Neuron (in vitro differentiated cells): Measurements from ENCODE around the gene USP26.
A peak's percentile ranks its signal among the peaks of the same experiment; 100 is the strongest.
"Not testable (repeated sequence)": the region's sequence is repeated elsewhere in the genome, so short reads cannot be mapped to it uniquely, and the experiment has no call there.

Experiments used
- H2AFZ ChIP-seq: one replicate; pipeline ENCODE4 v1.6.1; 2013; ENCODE audit warnings: low read depth, mild to moderate bottlenecking, inconsistent platforms, low read length, moderate library complexity
- H3K27me3 ChIP-seq: one replicate; pipeline ENCODE4 v1.6.1; 2013; ENCODE audit warnings: low read length; ENCODE audit not compliant: insufficient read depth
- H3K36me3 ChIP-seq: one replicate; pipeline ENCODE4 v1.6.1; 2013; ENCODE audit warnings: low read length; ENCODE audit not compliant: insufficient read depth
- H3K4me1 ChIP-seq: one replicate; pipeline ENCODE4 v1.6.1; 2013; ENCODE audit warnings: low read length; ENCODE audit not compliant: insufficient read depth
- H3K4me3 ChIP-seq: 2 replicates; pipeline ENCODE4 v1.5.1; 2013; ENCODE audit warnings: mild to moderate bottlenecking, low read length, moderate library complexity
- H3K9me3 ChIP-seq: one replicate; pipeline ENCODE4 v1.6.1; 2013; ENCODE audit warnings: low read length

Gene USP26

DNA sequence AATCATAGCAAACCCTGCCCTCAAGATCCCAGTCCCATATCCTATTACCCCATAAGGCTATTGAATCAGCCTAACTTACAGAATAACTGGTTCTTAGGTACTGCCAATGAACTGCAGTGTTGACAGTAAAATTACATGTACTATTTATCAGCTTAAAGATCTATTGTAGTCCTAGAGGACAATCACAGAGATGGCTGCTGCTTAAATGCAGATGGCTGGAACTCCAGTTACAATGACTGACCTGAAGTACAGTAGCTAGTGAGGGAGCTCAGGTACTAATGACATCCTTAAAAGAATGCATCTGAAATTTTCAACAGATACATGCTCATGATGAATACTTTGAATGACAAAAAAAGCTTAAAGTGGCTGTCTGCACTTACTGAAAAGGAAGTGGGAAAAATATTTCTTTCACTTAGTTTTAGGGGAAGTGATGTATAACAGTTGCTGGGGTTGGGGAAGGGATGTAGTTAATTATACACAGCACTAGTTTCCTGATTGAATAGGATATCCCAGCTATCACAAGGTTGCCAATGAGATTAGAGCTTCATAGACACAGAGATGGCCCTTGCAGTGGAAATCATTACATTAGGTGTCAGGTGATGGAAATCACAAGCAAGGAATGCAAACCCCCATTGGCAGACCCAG lies 42.0 kb downstream of the USP26 start:
- H3K4me3 ChIP-seq = no peak overlapping the region
- peaks cover 22% of the 10 kb centered on the region for H3K4me1 ChIP-seq
- H3K27me3 ChIP-seq = no peaks in the 10 kb centered on the region
- no peaks in the 10 kb centered on the region for H3K36me3 ChIP-seq
- H2AFZ ChIP-seq = no peak overlapping the region
- H3K9me3 ChIP-seq = no peaks in the 10 kb centered on the region

DNA sequence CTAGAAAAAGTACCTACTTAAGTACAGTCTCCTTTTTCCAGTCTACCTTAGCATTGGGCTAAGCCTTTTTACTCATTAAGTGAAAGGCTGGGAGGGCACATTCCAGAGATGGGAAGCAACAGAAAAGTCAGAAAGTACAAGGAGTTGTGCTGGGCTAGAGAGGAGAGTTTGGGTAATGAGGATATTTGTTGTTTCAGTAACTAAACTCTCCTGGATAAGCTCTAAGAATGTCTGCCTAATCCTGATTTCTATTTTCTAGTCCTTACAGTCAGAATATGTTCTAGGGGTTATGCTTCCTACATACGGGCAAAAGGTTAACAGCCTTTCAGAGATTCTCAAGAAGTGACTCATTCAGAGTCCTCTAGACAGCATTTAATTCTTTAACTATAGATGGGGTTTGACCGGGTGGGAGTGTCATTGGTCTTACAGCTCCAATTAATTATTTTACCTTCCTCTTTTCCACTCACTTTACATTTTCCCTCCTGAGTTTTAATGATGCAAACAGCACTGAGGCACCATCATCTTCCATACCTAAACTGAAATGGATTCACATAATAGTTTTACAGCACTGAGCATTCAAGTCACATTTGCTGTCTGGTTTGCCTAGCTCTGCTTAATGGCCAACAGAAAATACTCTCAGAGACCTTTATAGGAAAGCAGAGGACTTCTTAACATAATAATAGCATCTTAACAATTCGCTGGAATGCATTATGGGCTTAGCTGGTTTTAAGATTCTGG lies 42.9 kb downstream of the USP26 start:
- H3K27me3 ChIP-seq = no peaks in the 10 kb centered on the region
- no peak overlapping the region for H2AFZ ChIP-seq
- H3K9me3 ChIP-seq = no peaks in the 10 kb centered on the region
- H3K36me3 ChIP-seq = no peaks in the 10 kb centered on the region
- H3K4me3 ChIP-seq = no peak overlapping the region
- peaks cover 22% of the 10 kb centered on the region for H3K4me1 ChIP-seq

DNA sequence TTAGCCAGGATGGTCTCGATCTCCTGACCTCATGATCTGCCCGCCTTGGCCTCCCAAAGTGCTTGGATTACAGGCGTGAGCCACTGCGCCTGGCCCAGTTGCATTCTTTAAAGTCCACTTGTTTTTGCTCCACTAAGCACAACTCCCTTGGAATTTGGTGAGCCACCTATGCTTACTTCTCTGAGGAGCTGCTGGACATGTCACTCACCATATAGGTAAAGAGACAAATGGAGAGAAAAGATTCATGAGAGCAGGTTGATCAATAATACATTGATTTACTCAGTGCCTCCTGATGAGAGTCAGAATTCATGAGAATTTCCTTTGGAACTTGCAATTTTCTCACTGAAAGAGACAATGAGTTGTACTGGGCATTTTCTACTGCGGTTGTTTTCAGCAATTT lies 48.2 kb downstream of the USP26 start:
- Histone ChIP-seq H3K36me3 (no peaks in the 10 kb centered on the region), H3K4me3 (no peak overlapping the region), H3K4me1 (peaks cover 6% of the 10 kb centered on the region), H2AFZ (no peak overlapping the region), H3K27me3 (no peaks in the 10 kb centered on the region), H3K9me3 (no peaks in the 10 kb centered on the region)

DNA sequence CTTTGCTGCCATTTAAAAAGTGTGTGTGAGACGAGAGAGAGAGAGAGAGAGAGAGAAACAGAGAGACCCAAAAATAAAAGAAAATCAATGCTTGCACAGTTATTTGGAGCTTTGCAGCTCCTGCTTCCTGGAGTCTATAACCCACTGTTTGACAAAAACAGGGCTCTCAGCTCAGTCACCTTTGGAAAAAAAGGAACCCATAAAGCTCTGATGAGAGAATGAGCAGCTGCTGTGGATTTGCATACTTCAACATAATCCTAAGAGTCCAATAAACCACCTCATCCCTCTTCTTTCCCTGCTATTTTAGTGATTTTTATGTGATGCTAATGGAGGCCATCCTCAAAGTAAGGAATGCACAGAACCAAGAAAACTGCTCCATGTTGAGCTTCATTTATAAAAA lies 50.3 kb downstream of the USP26 start:
- Histone ChIP-seq H2AFZ (no peak overlapping the region), H3K4me1 (no peaks in the 10 kb centered on the region), H3K36me3 (no peaks in the 10 kb centered on the region), H3K4me3 (no peak overlapping the region), H3K27me3 (no peaks in the 10 kb centered on the region), H3K9me3 (no peaks in the 10 kb centered on the region)

DNA sequence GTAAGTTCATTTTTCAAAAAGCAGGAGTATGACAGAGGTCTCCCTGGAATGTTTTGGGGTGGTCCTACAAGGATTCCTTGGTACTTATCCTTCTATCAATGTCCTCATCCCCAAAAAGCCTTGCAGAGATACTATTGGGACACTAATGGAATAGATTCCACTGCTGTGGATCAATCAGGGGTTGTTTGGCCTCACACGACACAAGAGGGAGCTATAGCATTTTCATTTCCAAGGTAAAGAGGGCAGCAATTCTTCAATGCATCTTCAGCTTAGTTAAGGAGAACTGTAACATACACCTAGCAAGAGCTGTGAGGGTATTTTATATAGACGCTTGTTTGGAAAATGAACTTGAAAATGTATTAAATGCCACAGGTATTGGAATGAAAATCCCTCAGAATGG lies 50.9 kb downstream of the USP26 start:
- no peak overlapping the region for H2AFZ ChIP-seq
- no peaks in the 10 kb centered on the region for H3K4me1 ChIP-seq

DNA sequence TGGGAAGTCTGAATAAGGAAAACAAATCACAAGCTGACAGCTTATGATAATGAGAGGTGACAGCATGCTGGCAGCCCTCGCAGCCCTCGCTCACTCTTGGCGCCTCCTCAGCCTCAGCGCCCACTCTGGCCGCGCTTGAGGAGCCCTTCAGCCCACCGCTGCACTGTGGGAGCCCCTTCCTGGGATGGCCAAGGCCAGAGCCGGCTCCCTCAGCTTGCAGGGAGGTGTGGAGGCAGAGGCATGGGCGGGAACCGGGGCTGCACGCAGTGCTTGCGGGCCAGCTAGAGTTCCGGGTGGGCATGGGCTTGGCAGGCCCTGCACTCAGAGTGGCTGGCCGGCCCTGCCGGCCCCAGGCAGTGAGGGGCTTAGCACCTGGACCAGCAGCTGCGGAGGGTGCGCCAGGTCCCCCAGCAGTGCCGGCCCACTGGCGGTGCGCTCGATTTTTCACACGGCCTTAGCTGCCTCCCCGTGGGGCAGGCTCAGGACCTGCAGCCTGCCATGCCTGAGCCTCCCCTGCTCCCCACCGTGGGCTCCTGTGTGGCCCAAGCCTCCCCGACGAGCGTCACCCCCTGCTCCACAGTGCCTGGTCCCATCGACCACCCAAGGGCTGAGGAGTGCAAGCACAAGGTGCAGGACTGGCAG lies 52.6 kb downstream of the USP26 start:
- H3K4me3 ChIP-seq, H2AFZ ChIP-seq, H3K4me1 ChIP-seq: not testable (repeated sequence)

More for the DNA sequence above, 50.9 kb downstream of the USP26 start:
- H3K9me3 ChIP-seq = no peaks in the 10 kb centered on the region
- no peak overlapping the region for H3K4me3 ChIP-seq
- H3K27me3 ChIP-seq = no peaks in the 10 kb centered on the region
- H3K36me3 ChIP-seq = no peaks in the 10 kb centered on the region

DNA sequence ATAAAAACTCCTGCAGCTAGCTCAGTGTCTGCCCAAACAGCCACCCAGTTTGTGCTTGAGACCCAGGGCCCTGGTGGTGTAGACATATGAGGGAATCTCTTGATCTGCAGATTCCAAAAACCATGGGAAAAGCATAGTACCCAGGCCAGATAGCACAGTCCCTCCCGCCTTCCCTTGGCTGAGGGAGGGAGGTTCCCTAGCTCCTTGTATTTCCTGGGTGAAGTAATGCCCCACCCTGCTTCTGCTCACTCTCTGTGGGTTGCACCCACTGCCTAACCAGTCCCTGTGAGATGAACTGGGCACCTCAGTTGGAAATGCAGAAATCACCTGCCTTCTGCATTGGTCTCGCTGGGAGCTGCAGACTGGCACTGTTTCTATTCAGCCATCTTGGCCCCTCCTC lies 54.6 kb downstream of the USP26 start:
- Histone ChIP-seq H3K4me1 (no peaks in the 10 kb centered on the region), H3K4me3 (no peak overlapping the region), H3K36me3 (no peaks in the 10 kb centered on the region), H2AFZ (no peak overlapping the region), H3K9me3 (no peaks in the 10 kb centered on the region), H3K27me3 (no peaks in the 10 kb centered on the region)

More for the DNA sequence above, 52.6 kb downstream of the USP26 start:
- not testable (repeated sequence) for H3K27me3 ChIP-seq, H3K36me3 ChIP-seq, H3K9me3 ChIP-seq

DNA sequence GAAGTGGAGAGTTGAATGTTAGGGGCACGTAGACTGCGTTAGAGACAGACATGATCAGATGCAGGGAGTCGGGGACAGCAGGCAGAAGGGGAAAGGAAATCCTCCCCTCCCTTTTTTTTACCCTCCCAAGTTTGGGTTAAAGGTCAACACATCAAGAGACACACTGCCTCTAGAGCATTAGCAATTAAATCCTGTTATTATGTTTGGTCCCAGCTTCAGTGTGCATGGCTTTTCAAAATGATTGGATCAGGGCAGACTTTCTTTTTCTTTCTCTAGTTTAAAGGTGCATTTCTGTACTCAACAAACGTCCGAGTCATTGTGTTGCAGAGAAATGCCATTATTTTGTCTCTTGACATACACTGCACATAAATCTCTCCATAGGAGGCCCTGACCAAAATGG lies 63.9 kb downstream of the USP26 start:
- Histone ChIP-seq H3K4me3 (peak overlapping the region; percentile 1), H3K27me3 (no peaks in the 10 kb centered on the region), H2AFZ (no peak overlapping the region), H3K36me3 (no peaks in the 10 kb centered on the region), H3K4me1 (peaks cover 14% of the 10 kb centered on the region), H3K9me3 (no peaks in the 10 kb centered on the region)

DNA sequence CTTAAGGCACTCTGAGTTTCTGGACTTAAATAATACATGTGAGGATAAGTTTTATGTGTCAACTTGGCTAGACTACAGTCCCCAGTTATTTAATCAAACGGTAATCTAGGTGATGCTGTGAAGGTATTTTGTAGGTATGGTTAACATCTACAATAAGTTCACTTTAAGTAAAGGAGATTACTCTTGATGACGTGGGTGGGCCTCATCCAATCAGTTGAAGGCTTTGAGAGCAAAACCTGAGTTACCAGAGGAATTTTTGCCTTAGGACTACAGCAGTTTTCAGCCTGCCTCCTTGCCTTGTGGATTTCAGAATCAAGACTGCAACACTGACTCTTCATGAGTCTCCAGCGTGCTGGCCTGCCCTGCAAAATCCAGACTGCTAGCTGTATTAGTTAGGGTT lies 78.7 kb downstream of the USP26 start:
- no peak overlapping the region for H3K4me3 ChIP-seq
- no peaks in the 10 kb centered on the region for H3K36me3 ChIP-seq
- H3K27me3 ChIP-seq = no peaks in the 10 kb centered on the region
- H2AFZ ChIP-seq = no peak overlapping the region
- no peaks in the 10 kb centered on the region for H3K4me1 ChIP-seq
- no peaks in the 10 kb centered on the region for H3K9me3 ChIP-seq

DNA sequence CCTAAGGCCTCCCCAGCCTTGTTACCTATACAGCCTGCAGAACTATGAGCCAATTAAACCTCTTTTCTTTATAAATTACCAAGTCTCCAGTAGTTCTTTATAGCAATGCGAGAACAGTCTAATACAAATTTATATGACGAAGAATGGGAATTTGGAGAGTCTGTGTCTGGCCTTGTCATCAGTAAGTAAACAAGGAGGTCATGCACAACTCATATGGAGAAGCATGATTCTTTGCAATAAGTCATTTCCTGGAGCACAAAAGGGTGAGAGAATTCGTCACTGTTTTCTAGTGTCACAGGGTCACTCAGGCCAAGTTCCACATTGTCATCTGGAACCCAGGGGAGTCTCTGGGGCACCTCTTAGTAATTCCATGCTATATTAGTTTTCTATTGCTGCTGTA lies 89.5 kb downstream of the USP26 start:
- no peaks in the 10 kb centered on the region for H3K27me3 ChIP-seq
- H2AFZ ChIP-seq = no peak overlapping the region
- no peaks in the 10 kb centered on the region for H3K4me1 ChIP-seq
- H3K9me3 ChIP-seq = no peaks in the 10 kb centered on the region
- no peaks in the 10 kb centered on the region for H3K36me3 ChIP-seq
- no peak overlapping the region for H3K4me3 ChIP-seq

DNA sequence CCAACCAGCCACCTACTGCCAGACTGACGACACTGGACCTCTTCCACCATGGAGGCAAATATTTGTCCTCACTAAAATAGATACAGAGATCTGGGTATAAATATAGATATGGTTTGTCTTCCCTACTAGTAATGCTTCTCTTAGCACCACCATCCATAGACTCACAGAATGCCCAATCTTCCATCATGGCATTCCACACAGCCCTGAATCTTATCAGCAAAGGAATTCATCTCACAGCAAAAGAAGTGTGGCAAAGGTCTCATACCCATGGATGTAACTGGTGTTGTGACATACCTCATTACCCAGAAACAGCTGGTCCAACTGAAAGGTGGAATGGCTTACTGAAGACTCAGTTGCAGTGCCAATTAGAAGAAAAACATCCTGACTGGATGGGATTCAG lies 91.3 kb downstream of the USP26 start:
- no peak overlapping the region for H2AFZ ChIP-seq
- no peaks in the 10 kb centered on the region for H3K27me3 ChIP-seq
- H3K4me3 ChIP-seq = no peak overlapping the region
- no peaks in the 10 kb centered on the region for H3K4me1 ChIP-seq
- H3K9me3 ChIP-seq = no peaks in the 10 kb centered on the region
- no peaks in the 10 kb centered on the region for H3K36me3 ChIP-seq

DNA sequence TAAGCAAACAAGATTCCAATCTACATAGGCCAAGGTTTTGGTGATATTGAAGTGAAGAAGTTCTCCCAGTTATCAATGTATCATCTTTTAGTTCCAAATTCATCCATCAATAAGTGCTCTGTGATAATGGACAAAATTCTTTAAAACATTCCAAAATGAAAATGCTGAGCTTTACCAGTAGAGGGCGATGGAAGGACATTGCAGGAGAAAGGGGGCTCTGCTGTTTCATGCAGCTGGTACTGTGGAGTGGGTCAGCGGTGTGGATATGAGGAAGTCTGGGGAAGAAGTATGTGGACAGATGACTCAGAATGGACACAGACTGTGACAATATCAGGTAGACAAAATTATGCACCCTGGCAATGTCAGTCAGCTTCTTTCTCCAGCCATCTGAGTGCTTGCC lies 91.9 kb downstream of the USP26 start:
- Histone ChIP-seq H3K4me3 (no peak overlapping the region), H2AFZ (no peak overlapping the region), H3K9me3 (no peaks in the 10 kb centered on the region), H3K27me3 (no peaks in the 10 kb centered on the region), H3K4me1 (no peaks in the 10 kb centered on the region), H3K36me3 (no peaks in the 10 kb centered on the region)

DNA sequence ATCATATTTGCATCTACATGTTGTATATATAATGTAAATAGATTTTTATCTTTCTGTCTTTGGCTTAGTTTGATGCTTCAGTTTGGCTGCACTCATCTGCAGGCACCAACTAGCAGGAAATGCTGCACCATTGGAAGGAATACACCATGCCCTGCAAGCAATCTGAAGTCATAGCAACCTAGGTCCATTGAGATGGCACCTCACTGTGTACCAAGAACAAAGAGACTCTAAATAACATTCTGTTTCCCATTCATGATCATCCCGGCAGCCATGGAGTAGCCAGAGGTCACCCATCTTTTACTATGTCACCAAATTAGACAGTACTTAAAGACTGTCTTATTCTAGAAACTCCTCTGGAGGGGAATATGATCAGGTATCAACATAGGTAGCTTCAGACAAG lies 97.7 kb downstream of the USP26 start:
- no peaks in the 10 kb centered on the region for H3K27me3 ChIP-seq
- peaks cover 6% of the 10 kb centered on the region for H3K4me1 ChIP-seq
- no peaks in the 10 kb centered on the region for H3K9me3 ChIP-seq
- H2AFZ ChIP-seq = no peak overlapping the region
- H3K4me3 ChIP-seq = no peak overlapping the region
- H3K36me3 ChIP-seq = no peaks in the 10 kb centered on the region
